ENCODE measurements around the gene ARGLU1.

- TF ChIP-seq CTCF (IDR thresholded peaks at IDR 0.05; ENCODE audit: insufficient read depth, low read length, poor library complexity, severe bottlenecking) (no peak), EZH2phosphoT487 (conservative IDR thresholded peaks at IDR 0.05; ENCODE audit: low read length) (no peak)
Measured at GRCh38 chr13:106561551-106562170, 6.3 kb downstream of the ARGLU1 start.
